Stimulated activated CD8-positive, alpha-beta memory T cell treated with anti-CD3 and anti-CD28 coated beads, Interleukin-2, amount 100 ng/mL, for 48 hours (primary cell): Measurements from ENCODE around the gene TSPAN7.

Experiments used
- DNase-seq, 2 donors: peaks; one replicate each; pipeline ENCODE4 v3.0.0-alpha.2; 2020; ENCODE audit warnings: low read depth in 2 of 2

Gene TSPAN7

GRCh38 chrX:38679695-38680094 lies 118.4 kb downstream of the TSPAN7 start:
- DNase-seq: no peak

- DNase-seq: no peak
Measured at GRCh38 chrX:38682095-38682494, 120.8 kb downstream of the TSPAN7 start.

GRCh38 chrX:38692961-38693360 lies 131.6 kb downstream of the TSPAN7 start:
- DNase-seq: no peak

- DNase-seq: no peak
Measured at GRCh38 chrX:38694394-38694793, 133.1 kb downstream of the TSPAN7 start.

GRCh38 chrX:38697461-38697860 lies 136.1 kb downstream of the TSPAN7 start:
- no peak for DNase-seq

- DNase-seq: no peak
Measured at GRCh38 chrX:38699121-38699520, 137.8 kb downstream of the TSPAN7 start.

- DNase-seq: no peak
Measured at GRCh38 chrX:38699696-38700095, 138.4 kb downstream of the TSPAN7 start.

- DNase-seq: no peak
Measured at GRCh38 chrX:38701073-38701472, 139.7 kb downstream of the TSPAN7 start.

GRCh38 chrX:38704146-38704882 lies 143.0 kb downstream of the TSPAN7 start:
- no peak for DNase-seq

GRCh38 chrX:38717871-38718270 lies 156.5 kb downstream of the TSPAN7 start:
- no peak for DNase-seq

GRCh38 chrX:38718311-38718710 lies 157.0 kb downstream of the TSPAN7 start:
- DNase-seq: no peak

GRCh38 chrX:38726612-38727011 lies 165.3 kb downstream of the TSPAN7 start:
- DNase-seq: no peak

GRCh38 chrX:38727668-38728067 lies 166.3 kb downstream of the TSPAN7 start:
- no peak for DNase-seq

GRCh38 chrX:38732866-38733265 lies 171.5 kb downstream of the TSPAN7 start:
- DNase-seq: no peak
